ENCODE data around the gene UNC5B.

DNA sequence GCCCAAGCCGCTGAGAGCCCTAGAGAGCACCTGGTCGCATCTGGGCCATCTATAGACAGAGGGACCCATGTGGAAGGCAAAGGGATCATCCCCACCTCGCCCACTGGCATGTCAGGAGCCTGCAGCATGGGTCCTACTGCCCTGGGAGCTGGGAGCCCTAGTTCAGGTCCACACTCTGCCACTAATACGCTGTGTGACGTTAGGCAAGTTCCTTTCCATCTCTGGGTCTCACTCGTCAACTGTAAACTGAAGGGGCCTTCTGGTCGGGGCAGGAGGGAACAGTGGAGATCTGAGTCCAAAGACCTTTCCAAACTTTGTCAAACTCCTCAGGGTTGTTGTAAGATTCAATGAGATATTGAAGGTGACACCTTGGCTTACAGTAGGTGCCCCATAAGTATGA lies 23.4 kb downstream of the UNC5B start:
- TF ChIP-seq, protein P1, sequence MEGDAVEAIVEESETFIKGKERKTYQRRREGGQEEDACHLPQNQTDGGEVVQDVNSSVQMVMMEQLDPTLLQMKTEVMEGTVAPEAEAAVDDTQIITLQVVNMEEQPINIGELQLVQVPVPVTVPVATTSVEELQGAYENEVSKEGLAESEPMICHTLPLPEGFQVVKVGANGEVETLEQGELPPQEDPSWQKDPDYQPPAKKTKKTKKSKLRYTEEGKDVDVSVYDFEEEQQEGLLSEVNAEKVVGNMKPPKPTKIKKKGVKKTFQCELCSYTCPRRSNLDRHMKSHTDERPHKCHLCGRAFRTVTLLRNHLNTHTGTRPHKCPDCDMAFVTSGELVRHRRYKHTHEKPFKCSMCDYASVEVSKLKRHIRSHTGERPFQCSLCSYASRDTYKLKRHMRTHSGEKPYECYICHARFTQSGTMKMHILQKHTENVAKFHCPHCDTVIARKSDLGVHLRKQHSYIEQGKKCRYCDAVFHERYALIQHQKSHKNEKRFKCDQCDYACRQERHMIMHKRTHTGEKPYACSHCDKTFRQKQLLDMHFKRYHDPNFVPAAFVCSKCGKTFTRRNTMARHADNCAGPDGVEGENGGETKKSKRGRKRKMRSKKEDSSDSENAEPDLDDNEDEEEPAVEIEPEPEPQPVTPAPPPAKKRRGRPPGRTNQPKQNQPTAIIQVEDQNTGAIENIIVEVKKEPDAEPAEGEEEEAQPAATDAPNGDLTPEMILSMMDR (IDR thresholded peaks at IDR 0.05): no peak
- TF ChIP-seq POLR2A (IDR thresholded peaks at IDR 0.05): no peak
- no peak for TF ChIP-seq EP300 (IDR thresholded peaks at IDR 0.05)
- no peak for TF ChIP-seq POLR2AphosphoS5 (IDR thresholded peaks at IDR 0.05)

Data from sigmoid colon (tissue), 4 donors.